ENCODE results near the gene TMSB15C. TPM values are rescaled to one million over a fixed set of nuclear protein-coding genes. Genes with fewer than 3 reads are reported as not detected.

TMSB15C gene
- total RNA-seq, 1 donor from 2014 or later, result 3.1 TPM

GRCh38 chrX:104047171-104047570, 28.9 kb downstream of the TMSB15C start:
- DNase-seq (ENCODE audit: low read depth, low spot score), result no peak

- no peak for DNase-seq (ENCODE audit: low read depth, low spot score)
Measured at GRCh38 chrX:104045642-104046041, 30.4 kb downstream of the TMSB15C start.

GRCh38 chrX:104041003-104041402, 35.0 kb downstream of the TMSB15C start:
- no peak for DNase-seq (ENCODE audit: low read depth, low spot score)

- DNase-seq (ENCODE audit: low read depth, low spot score), result no peak
Measured at GRCh38 chrX:104039689-104040505, 36.1 kb downstream of the TMSB15C start, which contains the start of gene H2BW2. Gene H2BW2, plus strand, starts transcription at chrX:104039956. Its CDS starts 39 bp downstream, at chrX:104039995.

Other genes starting within 250 kb of the TMSB15C start
- gene RAB9B, start 244.0 kb downstream of the TMSB15C start, total RNA-seq, result 0.35 and 0.40 TPM in 2 replicates
- 3.9 and 5.9 TPM in 2 replicates for gene TMSB15B, start 113.6 kb downstream of the TMSB15C start, total RNA-seq
- gene H2BW1, start 62.5 kb downstream of the TMSB15C start, total RNA-seq, result not detected in 2 replicates
- gene H2BW2, start 36.3 kb downstream of the TMSB15C start, total RNA-seq, result not detected in 2 replicates
- gene ZCCHC18, start 36.3 kb upstream of the TMSB15C start, total RNA-seq, result 0.88 and 1.9 TPM in 2 replicates
- gene SLC25A53, start 80.8 kb upstream of the TMSB15C start, total RNA-seq, result 8.7 and 12.5 TPM in 2 replicates
- gene FAM199X, start 90.2 kb upstream of the TMSB15C start, total RNA-seq, result 28.6 and 37.0 TPM in 2 replicates
- gene ESX1, start 178.7 kb upstream of the TMSB15C start, total RNA-seq, result not detected in 2 replicates